Breast epithelium (tissue), 3 donors: ENCODE data around the gene CGN.

Experiments
- CTCF ChIP-seq, 3 donors: fragments of 450-650 bp; IDR thresholded peaks; one replicate each; pipeline ENCODE4 v1.5.1; 2016 to 2017; ENCODE audit warnings: antibody characterized with exemption in 3 of 3, mild to moderate bottlenecking in 3 of 3, moderate library complexity in 3 of 3
- POLR2A ChIP-seq: fragments of 450-650 bp; IDR thresholded peaks from one replicate; pipeline ENCODE4 v1.6.1; 2016; ENCODE audit warnings: antibody characterized with exemption, mild to moderate bottlenecking, moderate library complexity
- POLR2AphosphoS5 ChIP-seq, 3 donors: sonication (generic); formaldehyde crosslinking; IDR thresholded peaks; one replicate each; pipeline ENCODE4 v1.6.1; 2017; ENCODE audit warnings: antibody characterized with exemption in 3 of 3

- TF ChIP-seq POLR2A (no peak), CTCF (IDR thresholded peaks at IDR 0.05) (no peak), POLR2AphosphoS5 (IDR thresholded peaks at IDR 0.05) (no peak)
Observed at GRCh38 chr1:151574575-151575529, 63.7 kb downstream of the CGN start.
